A549 (cell line): Measurements from ENCODE around the gene SLC30A3. TPM values are rescaled to one million over a fixed set of nuclear protein-coding genes. Genes with fewer than 3 reads are reported as not detected.

ENCODE experiments used
- ATAC-seq, 2 experiments: fragments of 200-7000 bp in 1 of 2; fragments of >200 bp in 1 of 2; cut with Nextera tagmentation in 1 of 2; cut with Tn5 transposase in 1 of 2; 3 replicates each; pipeline versions ENCODE4 v1.8.0 to v1.9.1; 2018 to 2020; ENCODE audit warnings: mild to moderate bottlenecking in 1 of 2, moderate library complexity in 1 of 2
- CTCF ChIA-PET: fragments of 300-600 bp; sonication (Branson Sonifier 250); formaldehyde crosslinking; extraction: SDS; loops from one replicate; lab custom pipeline; 2021; ENCODE audit warnings: antibody characterized with exemption, inconsistent platforms; lab: Yijun Ruan, JAX
- POLR2A ChIA-PET: fragments of 350-600 bp; formaldehyde crosslinking; extraction: SDS; loops from one replicate; lab custom pipeline; 2021; ENCODE audit warnings: antibody characterized with exemption, inconsistent platforms; lab: Yijun Ruan, JAX
- DNase-seq, 2 experiments: peaks; one replicate each; pipeline versions ENCODE4 v3.0.0 to v3.0.0-alpha.2; 2011 to 2016; ENCODE audit warnings: low read depth in 1 of 2, low spot score in 1 of 2
- FAIRE-seq: peaks from 2 replicates; lab custom pipeline; 2011; peaks lifted over from hg19 to GRCh38; lab: Jason Lieb, UNC
- H3K27ac ChIP-seq, 2 experiments: fragments of >200 bp; sonication (Bioruptor Twin); formaldehyde crosslinking; 3 replicates each; pipeline ENCODE4 v1.5.1; 2016 to 2017
- H3K4me1 ChIP-seq: fragments of >200 bp; sonication (Bioruptor Twin); formaldehyde crosslinking; 3 replicates; pipeline ENCODE4 v1.6.1; 2016
- H3K4me2 ChIP-seq: fragments of >200 bp; sonication (Bioruptor Twin); formaldehyde crosslinking; 3 replicates; pipeline ENCODE4 v1.6.1; 2016
- H3K4me3 ChIP-seq: fragments of >200 bp; sonication (Bioruptor Twin); formaldehyde crosslinking; 3 replicates; pipeline ENCODE4 v1.5.1; 2016
- H3K9me3 ChIP-seq: fragments of >200 bp; sonication (Bioruptor Twin); formaldehyde crosslinking; 3 replicates; pipeline ENCODE4 v1.6.1; 2016
- BHLHE40 ChIP-seq: IDR thresholded peaks from 2 replicates; pipeline ENCODE4 v1.6.1; 2012; ENCODE audit warnings: low read depth, low read length, inconsistent platforms
- CBX2 ChIP-seq: fragments of 200-600 bp; sonication (generic); IDR thresholded peaks from 2 replicates; pipeline ENCODE4 v1.6.1; 2016; ENCODE audit warnings: low read depth, mild to moderate bottlenecking, borderline replicate concordance
- CHD2 ChIP-seq: fragments of 150-350 bp; IDR thresholded peaks from 2 replicates; pipeline ENCODE4 v1.6.1; 2014; ENCODE audit warnings: low read length; ENCODE audit not compliant: partially characterized antibody
- CHD4 ChIP-seq: fragments of 200-600 bp; sonication (generic); IDR thresholded peaks from 2 replicates; pipeline ENCODE4 v1.6.1; 2016; ENCODE audit warnings: antibody characterized with exemption, mild to moderate bottlenecking, borderline replicate concordance
- EHMT2 ChIP-seq: fragments of 200-600 bp; sonication (generic); IDR thresholded peaks from 2 replicates; pipeline ENCODE4 v1.6.1; 2016; ENCODE audit warnings: antibody characterized with exemption, low read depth, mild to moderate bottlenecking, moderate library complexity
- ELK1 ChIP-seq: fragments of 150-350 bp; IDR thresholded peaks from 2 replicates; pipeline ENCODE4 v1.6.1; 2014; ENCODE audit warnings: low read depth, mild to moderate bottlenecking, low read length
- FOXS1 ChIP-seq: fragments of 250-450 bp; sonication (Bioruptor Pico); IDR thresholded peaks from 2 replicates; pipeline ENCODE4 v1.5.0; 2020; ENCODE audit warnings: mild to moderate bottlenecking, moderate library complexity
- HDAC2 ChIP-seq: fragments of 200-600 bp; sonication (generic); IDR thresholded peaks from 2 replicates; pipeline ENCODE4 v1.6.1; 2016
- HEYL ChIP-seq: fragments of 250-450 bp; sonication (Bioruptor Pico); IDR thresholded peaks from 2 replicates; pipeline ENCODE4 v1.8.0; 2021; ENCODE audit warnings: mild to moderate bottlenecking, moderate library complexity
- HMGXB4 ChIP-seq: fragments of 250-450 bp; sonication (Bioruptor Pico); IDR thresholded peaks from 2 replicates; pipeline ENCODE4 v1.5.0; 2021; ENCODE audit warnings: mild to moderate bottlenecking, moderate library complexity, borderline replicate concordance
- HOXB13 ChIP-seq: fragments of 250-450 bp; sonication (Bioruptor Pico); IDR thresholded peaks from 2 replicates; pipeline ENCODE4 v1.5.0; 2020; ENCODE audit warnings: low read depth, mild to moderate bottlenecking, moderate library complexity
- HOXB5 ChIP-seq: fragments of 250-450 bp; sonication (Bioruptor Pico); IDR thresholded peaks from 2 replicates; pipeline ENCODE4 v1.5.0; 2020; ENCODE audit warnings: mild to moderate bottlenecking, moderate library complexity
- JUN ChIP-seq, 2 experiments: fragments of >200 bp; sonication (Bioruptor Twin); formaldehyde crosslinking; IDR thresholded peaks; 2 replicates in 1 of 2; 3 replicates in 1 of 2; pipeline ENCODE4 v1.6.1; 2016 to 2017
- KDM5A ChIP-seq: fragments of 200-600 bp; sonication (generic); IDR thresholded peaks from 2 replicates; pipeline ENCODE4 v1.6.1; 2016; ENCODE audit warnings: antibody characterized with exemption, mild to moderate bottlenecking
- NFE2L2 ChIP-seq: fragments of 150-350 bp; conservative IDR thresholded peaks from 2 replicates; pipeline ENCODE4 v1.6.1; 2014; ENCODE audit warnings: low read length
- RFX5 ChIP-seq: fragments of 450-650 bp; IDR thresholded peaks from 2 replicates; pipeline ENCODE4 v1.7.1; 2014; ENCODE audit warnings: antibody characterized with exemption, mild to moderate bottlenecking, moderate library complexity
- RNF2 ChIP-seq: fragments of 200-600 bp; sonication (generic); IDR thresholded peaks from 2 replicates; pipeline ENCODE4 v1.6.1; 2016; ENCODE audit warnings: low read depth, mild to moderate bottlenecking, antibody characterized with exemption, moderate library complexity, borderline replicate concordance
- SREBF2 ChIP-seq: fragments of 450-650 bp; IDR thresholded peaks from 2 replicates; pipeline ENCODE4 v1.6.1; 2014; ENCODE audit warnings: mild to moderate bottlenecking, moderate library complexity
- TP53 ChIP-seq: fragments of 250-450 bp; sonication (Bioruptor Pico); IDR thresholded peaks from 2 replicates; pipeline ENCODE4 v1.5.0; 2021; ENCODE audit warnings: mild to moderate bottlenecking, moderate library complexity
- ZC3H11A ChIP-seq: fragments of 450-650 bp; IDR thresholded peaks from 2 replicates; pipeline ENCODE4 v1.6.1; 2014; ENCODE audit warnings: antibody characterized with exemption, mild to moderate bottlenecking
- ZFP36 ChIP-seq: fragments of 450-650 bp; IDR thresholded peaks from 2 replicates; pipeline ENCODE4 v1.6.1; 2014; ENCODE audit warnings: borderline replicate concordance; ENCODE audit not compliant: partially characterized antibody
- WGBS: methylation state at CpG from one replicate; pipeline ENCODE4 v1.1.6; 2017; ENCODE audit errors: missing lambda C conversion rate; 5-methylcytosine and 5-hydroxymethylcytosine counted together
- polyA plus RNA-seq, 4 experiments: library from polyadenylated mRNA; depleted of rRNA in 3 of 4; stranded (reverse); fragments of >200 nt; fragmentation: RNase III in 1 of 4; extraction: RNeasy Plus Mini Kit Qiagen cat#74134 plus additional on column Dnase treatment in 1 of 4; gene quantifications; 2 replicates in 3 of 4; 3 replicates in 1 of 4; pipeline ENCODE4 v1.2.3, GENCODE V29; 2011 to 2017
- TF ChIP-seq, protein P1 (sequence below): IDR thresholded peaks from 2 replicates; pipeline ENCODE4 v1.6.1; 2012
- TF ChIP-seq, protein P2 (sequence below): fragments of >200 bp; sonication (Bioruptor Twin); formaldehyde crosslinking; IDR thresholded peaks from 2 replicates; pipeline ENCODE4 v1.6.1; 2016
- TF ChIP-seq, protein P3 (sequence below): IDR thresholded peaks from 2 replicates; pipeline ENCODE4 v1.6.1; 2012
- TF ChIP-seq, protein P4 (sequence below): IDR thresholded peaks from 2 replicates; pipeline ENCODE4 v1.6.1; 2012; ENCODE audit warnings: low read depth, borderline replicate concordance
- TF ChIP-seq, protein P5 (sequence below): fragments of 250-450 bp; sonication (Bioruptor Pico); IDR thresholded peaks from 2 replicates; pipeline ENCODE4 v1.5.0; 2020; ENCODE audit warnings: low read depth, mild to moderate bottlenecking, moderate library complexity

The SLC30A3 gene
- polyA plus RNA-seq, 2 of the 4 experiments (the other 2 are of a cell fraction), result 0.90 to 1.9 TPM

DNA sequence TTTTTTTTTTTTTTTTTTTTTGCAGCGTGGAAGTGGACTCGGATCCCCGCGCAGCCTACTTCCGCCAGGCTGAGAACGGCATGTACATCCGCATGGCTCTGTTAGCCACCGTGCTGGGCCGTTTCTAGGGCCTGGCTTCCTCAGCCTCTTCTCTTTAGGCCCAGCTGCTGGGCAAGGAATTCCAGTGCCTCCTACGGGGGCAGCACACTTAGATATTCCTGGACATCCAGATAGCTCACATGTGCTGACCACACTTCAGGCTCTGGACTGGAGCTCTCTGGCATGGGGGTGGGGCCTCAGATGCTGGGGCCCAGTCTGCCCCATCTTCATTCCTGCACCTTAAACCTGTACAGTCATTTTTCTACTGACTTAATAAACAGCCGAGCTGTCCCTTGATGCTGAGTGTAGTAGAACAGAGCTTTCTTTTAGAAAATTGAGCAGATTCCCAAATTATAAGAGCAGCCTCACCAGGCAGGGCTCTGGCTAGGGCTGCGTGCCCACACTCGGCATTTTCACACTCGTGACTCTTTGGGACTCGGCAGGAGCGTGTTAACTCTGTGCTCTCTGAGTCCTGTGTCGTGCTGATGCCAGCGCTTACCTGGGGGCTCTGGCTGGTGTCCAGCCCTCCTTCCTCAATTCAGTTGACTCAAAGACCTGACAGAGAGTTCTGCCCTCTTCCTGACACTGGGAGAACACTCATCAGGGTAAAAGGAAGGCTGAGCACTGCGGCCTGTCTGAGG lies 19.3 kb downstream of the SLC30A3 start:
- no peak for TF ChIP-seq JUN (IDR thresholded peaks at IDR 0.05)
- TF ChIP-seq BHLHE40, result no peak
- no peak for TF ChIP-seq EHMT2
- TF ChIP-seq, protein P1, sequence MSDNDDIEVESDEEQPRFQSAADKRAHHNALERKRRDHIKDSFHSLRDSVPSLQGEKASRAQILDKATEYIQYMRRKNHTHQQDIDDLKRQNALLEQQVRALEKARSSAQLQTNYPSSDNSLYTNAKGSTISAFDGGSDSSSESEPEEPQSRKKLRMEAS, result no peak
- TF ChIP-seq, protein P2, sequence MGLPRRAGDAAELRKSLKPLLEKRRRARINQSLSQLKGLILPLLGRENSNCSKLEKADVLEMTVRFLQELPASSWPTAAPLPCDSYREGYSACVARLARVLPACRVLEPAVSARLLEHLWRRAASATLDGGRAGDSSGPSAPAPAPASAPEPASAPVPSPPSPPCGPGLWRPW, result no peak
- TF ChIP-seq HEYL (CRISPR knock-in tag), result no peak
- no peak for TF ChIP-seq ZFP36
- TF ChIP-seq, all 56 proteins: peak for 0
- no peak overlapping the region for H3K4me2 ChIP-seq
- ATAC-seq, result peak in 1 of 2 experiments; percentile 4; a peak in 1 of 6 replicates

GRCh38 chr2:27242614-27242951 lies 20.3 kb downstream of the SLC30A3 start:
- ATAC-seq (no peak), DNase-seq (no peak), FAIRE-seq (no peak)
- no peak overlapping the region for H3K27ac ChIP-seq
- no peak for TF ChIP-seq JUN (IDR thresholded peaks at IDR 0.05)
- no peak for TF ChIP-seq KDM5A
- TF ChIP-seq, protein P3, sequence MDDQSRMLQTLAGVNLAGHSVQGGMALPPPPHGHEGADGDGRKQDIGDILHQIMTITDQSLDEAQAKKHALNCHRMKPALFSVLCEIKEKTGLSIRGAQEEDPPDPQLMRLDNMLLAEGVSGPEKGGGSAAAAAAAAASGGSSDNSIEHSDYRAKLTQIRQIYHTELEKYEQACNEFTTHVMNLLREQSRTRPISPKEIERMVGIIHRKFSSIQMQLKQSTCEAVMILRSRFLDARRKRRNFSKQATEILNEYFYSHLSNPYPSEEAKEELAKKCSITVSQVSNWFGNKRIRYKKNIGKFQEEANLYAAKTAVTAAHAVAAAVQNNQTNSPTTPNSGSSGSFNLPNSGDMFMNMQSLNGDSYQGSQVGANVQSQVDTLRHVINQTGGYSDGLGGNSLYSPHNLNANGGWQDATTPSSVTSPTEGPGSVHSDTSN, result no peak
- TF ChIP-seq HOXB13 (CRISPR knock-in tag), result no peak
- no peak for TF ChIP-seq RFX5
- TF ChIP-seq, protein P4, sequence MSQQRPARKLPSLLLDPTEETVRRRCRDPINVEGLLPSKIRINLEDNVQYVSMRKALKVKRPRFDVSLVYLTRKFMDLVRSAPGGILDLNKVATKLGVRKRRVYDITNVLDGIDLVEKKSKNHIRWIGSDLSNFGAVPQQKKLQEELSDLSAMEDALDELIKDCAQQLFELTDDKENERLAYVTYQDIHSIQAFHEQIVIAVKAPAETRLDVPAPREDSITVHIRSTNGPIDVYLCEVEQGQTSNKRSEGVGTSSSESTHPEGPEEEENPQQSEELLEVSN, result no peak
- TF ChIP-seq TP53 (CRISPR knock-in tag), result no peak
- TF ChIP-seq ZC3H11A, result no peak
- no peak for TF ChIP-seq HOXB5
- no peak for TF ChIP-seq RNF2
- TF ChIP-seq FOXS1 (CRISPR knock-in tag), result no peak
- no peak for TF ChIP-seq CHD4
- TF ChIP-seq, protein P5, sequence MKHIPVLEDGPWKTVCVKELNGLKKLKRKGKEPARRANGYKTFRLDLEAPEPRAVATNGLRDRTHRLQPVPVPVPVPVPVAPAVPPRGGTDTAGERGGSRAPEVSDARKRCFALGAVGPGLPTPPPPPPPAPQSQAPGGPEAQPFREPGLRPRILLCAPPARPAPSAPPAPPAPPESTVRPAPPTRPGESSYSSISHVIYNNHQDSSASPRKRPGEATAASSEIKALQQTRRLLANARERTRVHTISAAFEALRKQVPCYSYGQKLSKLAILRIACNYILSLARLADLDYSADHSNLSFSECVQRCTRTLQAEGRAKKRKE, result no peak
- TF ChIP-seq SREBF2, result no peak
- no peak for TF ChIP-seq CHD2
- no peak for TF ChIP-seq ELK1
- TF ChIP-seq CBX2, result no peak
- TF ChIP-seq HDAC2, result no peak
- TF ChIP-seq HMGXB4 (CRISPR knock-in tag), result no peak
- TF ChIP-seq NFE2L2, result no peak
- ChIA-PET POLR2A (no interaction called here), CTCF (interaction anchor here (0.7 to 5.6 kb wide), 9 partner anchors 8 to 1965 kb away, joined by 3 to 45 read pairs (median 5); no protein-coding TSS in a partner anchor)
- H3K4me3 ChIP-seq, result no peak overlapping the region
- H3K4me2 ChIP-seq, result no peak overlapping the region
- H3K4me1 ChIP-seq, result no peaks in the 10 kb centered on the region
- H3K9me3 ChIP-seq, result no peaks in the 10 kb centered on the region
- 94% methylated on average over 16 of the region's 16 CpGs for WGBS

More for the DNA sequence above, 19.3 kb downstream of the SLC30A3 start:
- no peak for DNase-seq
- H3K4me3 ChIP-seq, result no peak overlapping the region
- no peaks in the 10 kb centered on the region for H3K4me1 ChIP-seq
- 92% methylated on average over 19 of the region's 19 CpGs for WGBS
- FAIRE-seq, result no peak
- ChIA-PET CTCF (interaction anchor here (0.7 to 3.2 kb wide), 5 partner anchors 13 to 1966 kb away, joined by 3 to 23 read pairs (median 4); no protein-coding TSS in a partner anchor), POLR2A (no interaction called here)
- H3K27ac ChIP-seq, result no peak overlapping the region
- no peaks in the 10 kb centered on the region for H3K9me3 ChIP-seq
